BE2C (cell line): ENCODE results near the gene CCR9.

Experiments used
- DNase-seq: peaks from one replicate; pipeline ENCODE4 v3.0.0-alpha.2; 2020
- H3K27me3 ChIP-seq: fragments of 250-450 bp; sonication (Bioruptor Pico); 2 replicates; pipeline ENCODE4 v1.5.1; 2020; ENCODE audit warnings: mild to moderate bottlenecking
- H3K36me3 ChIP-seq: fragments of 250-450 bp; sonication (Bioruptor Pico); 2 replicates; pipeline ENCODE4 v1.5.1; 2020; ENCODE audit warnings: mild to moderate bottlenecking
- H3K4me1 ChIP-seq: fragments of 250-450 bp; sonication (Bioruptor Pico); 2 replicates; pipeline ENCODE4 v1.5.1; 2020
- H3K4me3 ChIP-seq: 2 replicates; pipeline ENCODE4 v1.5.1; 2011; ENCODE audit warnings: low read depth, low read length
- H3K9me3 ChIP-seq: fragments of 250-450 bp; sonication (Bioruptor Pico); 2 replicates; pipeline ENCODE4 v1.5.1; 2020
- CTCF ChIP-seq: IDR thresholded peaks from 2 replicates; pipeline ENCODE4 v1.5.1; 2012; ENCODE audit warnings: mild to moderate bottlenecking, low read depth, low read length

CCR9 gene

DNA sequence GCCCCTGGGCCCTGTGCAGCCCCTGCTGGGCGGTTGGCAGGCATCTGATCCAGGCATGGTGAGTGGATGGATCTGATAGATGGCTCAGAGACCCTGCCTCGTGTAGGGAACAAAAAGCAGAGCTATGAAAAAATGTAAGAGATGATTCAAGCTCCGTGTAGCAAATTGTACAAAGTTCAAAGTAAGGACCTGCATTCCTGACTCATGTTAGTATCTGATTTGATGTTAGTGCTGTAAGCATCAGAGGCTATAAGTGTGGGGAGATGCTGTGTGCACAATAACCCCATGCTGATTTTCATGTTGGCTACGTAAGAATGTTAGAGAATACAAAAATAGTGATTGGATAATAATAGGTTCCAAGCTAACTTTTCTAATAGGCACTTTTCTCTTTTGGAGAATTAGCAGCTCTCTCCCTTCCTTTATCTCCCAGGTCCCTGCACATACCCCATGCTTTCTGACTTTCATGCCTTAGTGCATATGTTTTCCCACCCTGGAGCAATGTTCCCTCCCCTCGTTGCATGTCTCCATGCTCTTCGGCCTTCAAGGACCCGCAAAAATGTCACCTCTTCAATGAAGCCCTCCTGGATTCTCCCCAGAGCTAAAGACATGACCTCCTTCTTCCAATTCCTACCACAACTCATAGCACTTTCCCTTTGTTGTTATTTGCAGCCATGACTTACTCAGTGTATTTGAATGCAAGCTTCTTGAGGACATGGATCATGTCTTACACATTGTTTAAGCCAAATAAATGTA, 1.6 kb downstream of the CCR9 start:
- TF ChIP-seq CTCF: no peak
- H3K36me3 ChIP-seq: no peaks in the 10 kb centered on the region
- H3K9me3 ChIP-seq: no peaks in the 10 kb centered on the region
- DNase-seq: no peak
- no peaks in the 10 kb centered on the region for H3K4me1 ChIP-seq
- no peaks in the 10 kb centered on the region for H3K27me3 ChIP-seq
- no peak overlapping the region for H3K4me3 ChIP-seq

DNA sequence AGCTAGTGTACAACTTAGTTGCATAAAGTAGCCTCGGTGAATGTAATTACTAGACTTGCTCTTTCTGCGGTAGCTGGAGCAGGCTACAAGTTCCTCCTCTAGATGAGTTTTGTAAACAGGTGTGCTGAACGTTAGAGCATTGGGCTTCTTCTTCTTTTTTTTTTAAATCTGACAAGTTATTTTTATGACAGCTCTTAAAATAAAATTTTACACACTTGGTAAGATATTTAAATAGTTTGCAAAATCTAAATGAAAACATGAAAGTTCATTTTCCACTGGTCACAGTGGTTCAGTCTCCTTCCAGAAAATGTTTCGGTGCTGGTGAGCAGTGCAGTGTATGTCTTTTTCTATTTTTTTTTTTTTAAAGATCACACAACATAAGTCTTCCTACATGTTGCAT, 3.0 kb downstream of the CCR9 start:
- no peak for TF ChIP-seq CTCF
- Histone ChIP-seq H3K9me3 (no peaks in the 10 kb centered on the region), H3K4me1 (no peaks in the 10 kb centered on the region), H3K27me3 (no peaks in the 10 kb centered on the region), H3K4me3 (no peak overlapping the region), H3K36me3 (no peaks in the 10 kb centered on the region)
- DNase-seq: no peak

GRCh38 chr3:45890405-45890804, 4.1 kb downstream of the CCR9 start:
- Histone ChIP-seq H3K9me3 (no peaks in the 10 kb centered on the region), H3K4me1 (no peaks in the 10 kb centered on the region), H3K27me3 (no peaks in the 10 kb centered on the region), H3K36me3 (no peaks in the 10 kb centered on the region), H3K4me3 (no peak overlapping the region)
- DNase-seq: no peak
- no peak for TF ChIP-seq CTCF

GRCh38 chr3:45892161-45892560, 5.8 kb downstream of the CCR9 start:
- no peaks in the 10 kb centered on the region for H3K4me1 ChIP-seq
- H3K27me3 ChIP-seq: no peaks in the 10 kb centered on the region
- H3K36me3 ChIP-seq: no peaks in the 10 kb centered on the region
- TF ChIP-seq CTCF: no peak
- H3K4me3 ChIP-seq: no peak overlapping the region
- H3K9me3 ChIP-seq: no peaks in the 10 kb centered on the region
- DNase-seq: no peak

DNA sequence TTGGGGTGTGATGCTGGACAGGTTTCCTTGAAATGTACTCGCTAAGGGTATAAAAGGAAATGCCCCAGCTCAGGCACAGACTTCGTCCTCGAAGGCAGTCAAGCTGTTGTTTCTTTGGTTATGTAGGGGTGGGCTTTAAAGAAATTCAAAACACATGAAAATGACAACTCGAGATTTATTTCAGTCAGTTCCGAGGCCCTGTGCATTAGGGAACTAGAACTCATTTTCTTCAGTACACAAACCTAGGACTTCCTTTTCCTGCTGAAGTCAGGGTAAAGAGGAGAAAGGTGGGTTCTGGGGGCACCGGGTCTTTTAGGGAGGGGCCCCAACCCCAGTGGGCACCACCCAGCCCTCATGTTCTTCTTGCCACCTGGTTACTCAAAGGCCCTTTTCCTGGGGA, 7.7 kb downstream of the CCR9 start:
- Histone ChIP-seq H3K4me1 (no peaks in the 10 kb centered on the region), H3K4me3 (no peak overlapping the region), H3K36me3 (no peaks in the 10 kb centered on the region), H3K9me3 (no peaks in the 10 kb centered on the region), H3K27me3 (no peaks in the 10 kb centered on the region)
- TF ChIP-seq CTCF: no peak
- no peak for DNase-seq

DNA sequence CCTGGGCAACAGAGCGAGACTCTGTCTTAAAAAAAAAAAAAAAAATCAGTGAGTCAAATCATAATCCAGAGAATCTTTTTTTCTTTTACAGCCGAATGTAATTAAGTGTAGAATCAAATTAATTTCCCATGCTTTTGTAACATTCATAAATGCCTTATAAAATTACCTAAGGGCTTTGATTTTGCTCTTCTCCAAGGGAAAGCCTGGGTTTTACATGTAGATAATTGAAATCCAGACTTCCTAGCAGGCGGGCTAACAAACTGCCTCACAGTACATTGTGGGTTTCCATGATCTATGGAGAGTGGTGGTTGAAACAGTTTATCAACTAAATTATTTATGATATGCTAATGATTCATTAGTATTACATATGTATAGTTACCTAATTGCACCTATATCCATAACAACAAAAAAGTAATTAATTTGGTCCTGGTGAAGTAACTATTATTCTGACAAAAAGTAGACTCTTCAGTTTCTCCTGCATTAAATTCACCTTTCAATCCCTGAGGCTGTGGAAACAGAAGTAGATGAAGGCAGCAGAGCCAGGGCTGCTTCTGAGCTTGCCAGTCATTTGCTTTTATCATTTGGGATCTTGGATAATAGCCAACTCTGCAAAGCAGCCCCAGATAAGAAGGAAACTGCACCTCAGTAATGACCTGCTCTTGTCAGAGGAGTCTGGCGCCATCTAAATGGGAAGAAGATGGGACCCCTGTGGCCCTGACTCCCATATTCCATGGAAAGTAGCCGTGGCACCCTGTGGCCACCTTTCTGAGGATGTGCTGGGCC, 9.5 kb downstream of the CCR9 start:
- Histone ChIP-seq H3K27me3 (no peaks in the 10 kb centered on the region), H3K36me3 (no peaks in the 10 kb centered on the region)
- DNase-seq: no peak

More for the DNA sequence above, 9.5 kb downstream of the CCR9 start:
- Histone ChIP-seq H3K4me1 (no peaks in the 10 kb centered on the region), H3K9me3 (no peaks in the 10 kb centered on the region), H3K4me3 (no peak overlapping the region)
- TF ChIP-seq CTCF: no peak
